Limb (tissue), 2 donors: Measurements from ENCODE around the gene BMP7.
"Not testable (repeated sequence)": the region's sequence is repeated elsewhere in the genome, so short reads cannot be mapped to it uniquely, and the experiment has no call there.

Experiments used
- DNase-seq, 2 donors: peaks; one replicate each; pipeline ENCODE4 v3.0.0-alpha.2; 2016; ENCODE audit errors: extremely low spot score in 2 of 2

The BMP7 gene

GRCh38 chr20:57251344-57251743 is 15.1 kb downstream of the BMP7 start:
- no peak for DNase-seq

- DNase-seq = no peak
Observed at GRCh38 chr20:57250607-57251343, 15.7 kb downstream of the BMP7 start.

- no peak for DNase-seq
Observed at GRCh38 chr20:57249772-57250171, 16.7 kb downstream of the BMP7 start.

GRCh38 chr20:57249073-57249472 is 17.4 kb downstream of the BMP7 start:
- no peak for DNase-seq

GRCh38 chr20:57248132-57248797 is 18.2 kb downstream of the BMP7 start:
- no peak for DNase-seq

GRCh38 chr20:57247292-57247965 is 19.0 kb downstream of the BMP7 start:
- no peak for DNase-seq

GRCh38 chr20:57245997-57246396 is 20.4 kb downstream of the BMP7 start:
- no peak for DNase-seq

- no peak for DNase-seq
Observed at GRCh38 chr20:57244627-57245214, 21.7 kb downstream of the BMP7 start.

- no peak for DNase-seq
Observed at GRCh38 chr20:57244221-57244585, 22.2 kb downstream of the BMP7 start.

- no peak for DNase-seq
Observed at GRCh38 chr20:57243480-57244220, 22.8 kb downstream of the BMP7 start.

- no peak for DNase-seq
Observed at GRCh38 chr20:57242414-57242813, 24.0 kb downstream of the BMP7 start.

- DNase-seq = peak in 1 of 2 donors; percentile 56
Observed at GRCh38 chr20:57241363-57241991, 25.0 kb downstream of the BMP7 start.

- no peak for DNase-seq
Observed at GRCh38 chr20:57240581-57241362, 25.7 kb downstream of the BMP7 start.

GRCh38 chr20:57239725-57240124 is 26.7 kb downstream of the BMP7 start:
- not testable (repeated sequence) for DNase-seq

- DNase-seq = not testable (repeated sequence)
Observed at GRCh38 chr20:57239324-57239723, 27.1 kb downstream of the BMP7 start.

- DNase-seq = no peak
Observed at GRCh38 chr20:57238089-57238488, 28.4 kb downstream of the BMP7 start.

- no peak for DNase-seq
Observed at GRCh38 chr20:57237585-57237953, 28.9 kb downstream of the BMP7 start.

GRCh38 chr20:57236813-57237584 is 29.4 kb downstream of the BMP7 start:
- DNase-seq = peak; percentile 30 to 50

- no peak for DNase-seq
Observed at GRCh38 chr20:57234556-57235251, 31.7 kb downstream of the BMP7 start.
